GM18511 (cell line): ENCODE results near the gene IL12B.
"Not testable (repeated sequence)": the region's sequence is repeated elsewhere in the genome, so short reads cannot be mapped to it uniquely, and the experiment has no call there.

Source experiments
- ATAC-seq: cut with Tn5 transposase; IDR thresholded peaks from one replicate; pipeline ENCODE4 v1.9.1; 2021; ENCODE audit warnings: mild to moderate bottlenecking, moderate library complexity; ENCODE audit not compliant: unreplicated experiment

IL12B gene

GRCh38 chr5:159333545-159333925, 3.2 kb upstream of the IL12B start:
- ATAC-seq, result no peak

DNA sequence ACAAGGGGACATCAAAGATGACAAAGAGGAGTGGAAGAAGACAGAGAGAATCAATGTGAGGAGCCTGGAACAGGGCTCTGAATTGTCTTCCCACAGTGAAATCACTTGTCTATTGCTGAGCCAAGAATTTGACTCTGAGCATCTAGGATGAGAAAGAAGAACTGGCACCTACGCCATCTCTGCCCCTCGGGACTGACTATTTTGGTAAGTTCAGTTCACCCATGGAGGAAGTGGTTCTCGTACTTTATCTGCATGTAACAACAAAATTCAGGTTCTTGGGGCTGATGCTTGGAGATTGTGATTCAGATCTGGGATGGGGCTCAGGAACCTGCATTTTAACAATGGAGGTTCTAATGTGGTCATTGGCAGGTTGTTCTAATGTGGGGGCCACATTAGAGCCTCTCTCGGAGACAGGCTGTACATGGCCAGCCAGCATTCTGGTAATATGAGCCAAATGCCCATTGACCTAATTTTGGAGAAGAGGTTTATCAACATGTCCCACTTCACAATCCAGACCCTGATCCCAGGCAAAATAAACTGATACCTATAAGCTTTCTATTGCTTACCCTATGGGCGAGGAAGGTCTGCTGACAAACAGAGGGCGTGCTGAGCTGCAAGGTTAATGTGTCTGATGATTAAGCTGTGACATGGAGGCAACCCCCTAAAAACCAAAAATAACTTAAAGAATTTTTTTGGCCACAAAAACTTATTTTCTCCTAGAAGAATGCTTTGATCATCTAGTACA, 2.7 kb upstream of the IL12B start:
- peak; percentile 42 for ATAC-seq

GRCh38 chr5:159331093-159331973, 1.0 kb upstream of the IL12B start:
- ATAC-seq, result peak; percentile 82

DNA sequence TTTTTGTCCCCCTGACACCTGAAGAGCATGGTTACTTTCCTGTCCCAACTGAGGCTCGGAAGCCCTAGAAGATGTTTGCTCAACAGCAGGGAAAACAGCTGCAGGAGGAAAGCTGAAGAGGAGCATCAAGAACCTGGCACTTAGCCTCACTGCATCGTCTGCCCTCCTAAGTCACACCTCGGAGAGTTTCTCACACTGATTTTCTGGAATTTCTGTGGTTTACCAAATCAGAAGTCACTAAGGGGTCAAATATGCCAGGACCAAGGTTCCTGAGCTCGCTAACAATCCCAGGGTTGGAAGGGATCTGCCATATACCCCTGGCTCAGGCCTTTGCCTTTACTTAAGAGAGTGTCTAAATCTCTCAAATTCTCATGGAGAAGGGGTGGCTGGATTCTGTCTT, 5.3 kb downstream of the IL12B start:
- ATAC-seq, result no peak

- no peak for ATAC-seq
Observed at GRCh38 chr5:159324102-159324755, 6.1 kb downstream of the IL12B start.

- ATAC-seq, result peak; percentile 63
Observed at GRCh38 chr5:159322180-159322579, 8.1 kb downstream of the IL12B start.

DNA sequence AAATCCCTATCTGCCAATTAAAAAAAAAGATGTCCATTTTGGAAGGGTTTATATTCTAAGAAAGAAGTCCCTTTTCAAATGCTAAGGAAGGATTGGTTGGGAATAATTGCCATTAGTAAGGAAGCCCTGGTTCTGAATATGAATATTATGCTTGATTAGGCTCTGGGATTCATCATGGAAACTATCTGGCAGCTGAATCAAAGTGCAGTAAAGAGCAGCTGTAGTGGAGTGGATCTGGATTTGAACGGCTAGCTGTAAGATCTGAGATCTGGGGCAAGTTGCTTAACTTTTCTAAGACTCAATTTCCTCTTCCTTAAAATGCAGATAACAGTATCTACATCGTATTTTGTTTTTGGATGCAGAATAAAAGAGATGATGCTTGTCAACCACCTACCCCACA, 10.5 kb downstream of the IL12B start:
- no peak for ATAC-seq

DNA sequence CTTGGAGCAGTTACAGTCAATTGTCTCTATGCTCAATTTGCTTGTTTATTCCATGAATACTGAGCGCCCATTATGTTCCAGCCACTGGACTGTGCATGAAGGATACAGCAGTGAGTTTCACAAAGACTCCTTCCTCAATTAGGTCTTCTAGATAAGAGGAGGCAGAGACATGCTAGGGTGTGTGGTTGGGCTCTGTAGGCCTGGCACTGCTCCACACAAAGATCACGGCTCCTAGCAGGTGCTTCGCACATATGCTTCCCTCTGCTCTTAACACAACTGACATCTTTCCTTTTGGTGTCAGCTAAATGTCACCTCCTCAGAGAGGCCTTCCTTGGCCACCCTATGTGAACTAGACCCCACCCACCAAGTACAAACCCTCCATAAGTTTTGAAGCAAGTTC, 10.9 kb downstream of the IL12B start:
- ATAC-seq, result no peak

DNA sequence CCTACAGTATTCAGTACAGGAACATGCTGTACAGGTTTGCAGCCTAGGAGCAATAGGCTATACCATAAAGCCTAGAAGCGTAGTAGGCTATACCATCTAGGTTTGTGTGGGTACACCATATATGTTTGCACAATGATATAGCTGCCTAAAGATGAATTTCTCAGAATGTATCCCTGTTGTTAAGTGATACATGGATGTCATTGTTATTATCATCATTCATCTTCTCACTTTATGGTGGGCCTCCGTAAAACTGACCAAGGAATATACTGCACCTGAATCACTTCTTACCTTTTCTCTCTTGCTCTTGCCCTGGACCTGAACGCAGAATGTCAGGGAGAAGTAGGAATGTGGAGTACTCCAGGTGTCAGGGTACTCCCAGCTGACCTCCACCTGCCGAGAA, 11.8 kb downstream of the IL12B start:
- no peak for ATAC-seq

- ATAC-seq, result no peak
Observed at GRCh38 chr5:159317849-159318248, 12.4 kb downstream of the IL12B start.

DNA sequence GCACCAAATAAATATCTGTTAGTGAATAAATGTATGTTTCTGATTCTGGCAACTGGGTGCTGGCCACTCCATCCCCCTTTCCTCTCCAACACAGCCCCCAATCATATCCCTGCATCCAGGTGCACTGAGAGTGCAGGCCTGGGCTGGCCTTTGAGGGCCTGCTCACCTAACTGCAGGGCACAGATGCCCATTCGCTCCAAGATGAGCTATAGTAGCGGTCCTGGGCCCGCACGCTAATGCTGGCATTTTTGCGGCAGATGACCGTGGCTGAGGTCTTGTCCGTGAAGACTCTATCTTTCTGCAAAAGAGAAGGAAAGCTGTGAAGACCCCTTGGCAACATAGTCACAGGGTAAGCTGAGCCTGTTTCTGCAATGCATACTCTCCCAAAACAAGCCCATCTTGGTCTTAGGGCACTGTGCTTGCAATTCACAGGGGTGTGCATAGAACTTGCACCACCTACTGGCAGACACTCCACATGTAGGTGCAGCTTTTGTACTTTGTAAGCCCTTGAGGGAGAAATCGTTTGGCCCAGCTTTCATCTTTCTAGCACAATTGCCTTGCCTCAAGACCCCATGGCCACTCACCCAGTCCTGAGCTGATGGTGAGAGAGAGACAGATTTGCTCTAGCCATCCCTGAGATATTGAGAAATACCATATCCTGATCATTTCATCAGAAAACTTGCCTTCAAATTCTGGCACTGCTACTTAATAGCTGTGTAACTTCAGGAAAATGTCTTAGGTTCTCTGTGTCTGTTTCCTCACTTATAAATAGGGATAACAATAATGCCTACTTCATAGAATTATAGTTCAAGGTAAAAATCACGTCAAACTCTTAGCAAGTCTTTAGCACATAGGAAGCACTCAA, 13.5 kb downstream of the IL12B start:
- ATAC-seq, result peak; percentile 69

DNA sequence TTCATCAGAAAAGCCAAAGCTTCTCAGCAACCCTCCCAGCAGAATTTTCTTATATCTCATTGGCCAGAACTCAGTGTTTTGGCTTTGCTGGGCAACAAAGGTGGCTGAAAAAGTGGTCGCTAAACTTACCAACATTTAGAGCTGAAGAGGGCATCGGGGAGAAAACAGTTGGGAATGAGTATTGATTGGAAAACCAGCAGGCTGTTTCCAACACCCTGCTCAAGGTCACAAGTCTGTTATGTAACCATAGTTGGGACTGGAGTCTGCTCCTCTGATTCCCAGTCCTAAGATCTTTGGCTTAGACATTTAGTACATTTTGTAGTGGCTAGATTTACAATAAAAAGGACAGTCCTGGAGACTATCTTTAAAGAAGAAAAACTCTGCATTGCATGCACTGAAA, 17.1 kb downstream of the IL12B start:
- no peak for ATAC-seq

GRCh38 chr5:159311063-159311462, 19.2 kb downstream of the IL12B start:
- no peak for ATAC-seq

- no peak for ATAC-seq
Observed at GRCh38 chr5:159310511-159310910, 19.8 kb downstream of the IL12B start.

DNA sequence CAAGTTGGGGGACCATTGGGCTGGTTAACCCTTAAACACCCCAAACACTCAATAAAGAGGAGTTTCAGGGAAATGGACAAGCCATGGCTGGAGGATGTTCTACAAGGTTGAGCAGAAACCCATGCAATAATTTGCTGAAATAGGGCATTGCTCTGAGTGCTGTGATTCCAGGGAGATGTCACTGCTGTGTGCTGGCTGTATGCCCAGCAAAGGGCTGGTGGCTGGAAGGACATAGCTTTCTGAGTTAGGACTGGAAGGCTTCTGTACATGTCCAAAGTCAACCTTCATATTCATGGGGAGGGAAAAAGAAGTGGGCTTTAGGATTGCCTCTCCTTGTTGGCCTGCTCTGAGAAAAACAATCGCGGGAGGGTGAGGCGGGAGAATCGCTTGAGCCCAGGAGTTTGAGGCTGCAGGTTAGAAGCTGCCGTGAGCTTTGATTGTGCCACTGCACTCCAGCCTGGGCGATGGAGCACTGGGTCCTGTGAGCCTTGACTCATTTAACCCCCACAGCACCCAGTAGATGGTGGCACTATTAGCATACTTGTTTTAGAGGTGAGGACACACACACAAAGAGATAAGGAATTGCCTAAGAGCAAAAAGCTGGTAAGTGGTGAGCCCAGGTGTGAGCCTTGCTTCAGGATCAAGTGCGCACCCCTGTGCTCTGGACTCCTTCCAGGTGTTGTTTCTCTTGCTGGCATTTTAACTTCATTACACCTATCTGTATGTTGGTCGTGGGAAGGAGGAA, 20.4 kb downstream of the IL12B start:
- ATAC-seq, result no peak

DNA sequence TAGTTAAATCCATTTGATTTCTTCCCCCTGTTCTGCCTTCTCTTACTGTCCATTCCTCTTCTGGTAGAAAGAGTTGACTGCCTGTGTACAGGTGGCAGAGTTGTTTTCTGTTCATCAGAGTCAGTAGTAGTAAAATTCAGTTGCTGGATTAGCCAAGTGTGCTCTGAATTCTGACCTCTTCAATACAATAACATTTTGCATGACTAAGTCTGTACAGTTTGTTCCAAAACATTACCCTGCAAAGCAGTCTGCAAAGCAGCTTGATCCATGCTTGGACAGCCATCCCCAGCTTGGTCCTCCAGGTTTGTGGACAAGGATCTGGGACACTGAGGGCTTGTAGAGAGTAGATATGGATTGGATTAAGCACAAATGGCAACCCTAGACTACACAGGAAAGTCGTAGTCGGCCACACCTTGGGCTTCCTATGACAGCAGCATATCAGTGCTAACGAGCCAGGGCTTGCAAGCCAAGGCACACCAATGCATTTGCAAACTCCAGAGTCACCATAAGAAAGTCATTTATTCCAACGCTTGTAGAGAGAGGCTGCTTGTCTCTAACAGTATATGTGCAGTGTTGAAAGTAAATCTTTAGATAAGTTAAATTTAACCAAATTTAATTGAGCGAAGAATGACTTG, 25.2 kb downstream of the IL12B start:
- ATAC-seq, result no peak

GRCh38 chr5:159303286-159303685, 27.0 kb downstream of the IL12B start:
- ATAC-seq, result no peak

DNA sequence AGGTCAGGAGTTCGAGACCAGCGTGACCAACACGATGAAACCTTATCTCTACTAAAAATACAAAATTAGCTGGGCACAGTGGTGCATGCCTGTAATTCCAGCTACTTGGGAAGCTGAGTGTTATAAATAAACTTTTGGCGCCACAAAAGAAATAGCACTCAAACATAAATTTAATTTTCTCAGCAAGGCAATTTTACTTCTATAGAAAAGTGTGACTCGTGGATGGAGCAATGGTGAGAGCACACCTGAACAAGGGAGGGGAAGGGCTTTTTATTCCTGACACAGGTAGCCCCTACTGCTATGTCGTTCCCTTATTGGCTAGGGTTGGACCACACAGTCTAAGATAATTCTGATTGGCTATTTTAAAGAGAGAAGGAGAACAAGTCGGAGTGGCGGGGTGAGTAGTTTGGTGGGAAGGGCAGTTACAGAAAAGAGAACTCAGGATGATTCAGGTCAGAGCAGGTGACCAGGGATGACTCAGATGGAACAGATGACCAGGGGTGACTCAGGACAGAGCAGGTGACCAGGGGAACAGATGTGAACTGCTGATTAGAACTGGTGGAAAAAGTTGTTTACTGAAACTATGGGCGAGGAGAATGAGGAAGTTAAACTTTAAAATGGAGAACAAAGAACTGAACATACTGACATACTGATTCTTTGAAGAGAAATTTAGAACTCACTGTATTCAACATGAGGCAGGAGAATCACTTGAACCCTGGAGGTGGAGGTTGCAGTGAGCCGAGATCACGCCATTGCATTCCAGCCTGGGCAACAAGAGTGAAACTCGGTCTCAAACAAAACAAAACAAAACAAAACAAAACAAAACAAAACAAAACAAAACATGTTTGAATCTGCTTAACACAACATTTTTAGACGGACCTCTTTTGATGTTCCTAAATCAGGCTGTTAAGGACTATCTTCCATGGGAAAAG, 28.1 kb downstream of the IL12B start:
- ATAC-seq, result not testable (repeated sequence)

DNA sequence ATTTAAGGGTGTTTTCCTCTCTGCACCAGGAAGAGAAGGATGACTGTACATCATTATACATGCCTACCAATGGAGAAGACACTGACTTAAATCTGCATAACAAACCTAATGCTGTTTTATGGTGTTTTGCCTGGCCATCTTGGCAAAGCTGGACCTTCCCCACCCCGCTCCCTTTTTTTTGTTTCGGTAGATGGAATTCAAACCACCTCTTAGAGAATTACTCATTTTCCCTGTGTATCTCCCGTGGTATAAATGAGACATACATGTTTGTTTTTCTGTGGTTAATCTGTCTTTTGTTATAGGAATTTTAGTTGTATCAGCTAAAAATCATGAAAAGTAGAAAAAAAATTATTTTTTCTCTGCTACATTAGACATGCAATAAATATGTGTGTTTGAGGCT, 28.8 kb downstream of the IL12B start:
- ATAC-seq, result no peak
